Mucosa of descending colon (tissue), 3 donors: ENCODE measurements around the gene CDC42EP2. TPM values are rescaled to one million over a fixed set of nuclear protein-coding genes. Genes with fewer than 3 reads are reported as not detected.

Experiments used
- ATAC-seq: fragments of 200-7000 bp; cut with Tn5 transposase; one replicate; pipeline ENCODE4 v1.9.1; 2020; ENCODE audit warnings: mild to moderate bottlenecking, moderate library complexity
- DNase-seq, 3 donors: peaks; one replicate each; pipeline ENCODE4 v3.0.0-alpha.2; 2020
- H3K36me3 ChIP-seq: fragments of 200-600 bp; one replicate; pipeline ENCODE4 v1.8.0; 2021; ENCODE audit warnings: low read depth, mild to moderate bottlenecking
- H3K4me1 ChIP-seq: fragments of 200-600 bp; one replicate; pipeline ENCODE4 v1.8.0; 2021; ENCODE audit warnings: low read depth, mild to moderate bottlenecking
- H3K4me3 ChIP-seq: fragments of 200-600 bp; one replicate; pipeline ENCODE4 v1.8.0; 2021; ENCODE audit warnings: mild to moderate bottlenecking
- H3K9me3 ChIP-seq: fragments of 200-600 bp; one replicate; pipeline ENCODE4 v1.8.0; 2021; ENCODE audit warnings: mild to moderate bottlenecking
- CTCF ChIP-seq: fragments of 200-600 bp; IDR thresholded peaks from one replicate; pipeline ENCODE4 v1.8.0; 2022; ENCODE audit warnings: antibody characterized with exemption, mild to moderate bottlenecking
- intact Hi-C, 2 donors: fragments of 100-400 bp; cut with DNase I in 1 of 2; cut with micrococcal nuclease in 1 of 2; formaldehyde crosslinking; loops; one replicate each; pipeline versions ENCODE4 v1.11.0 to v1.11.1; 2022; cut with DNase I, micrococcal nuclease
- total RNA-seq, 3 donors: library from RNA; stranded (reverse); fragmentation: NEBNext Ultra II Directional in 2 of 3; extraction: Animal tissue kit (Norgen Biotek cat#: 25700) in 2 of 3; gene quantifications; one replicate each; pipeline versions ENCODE4 v1.2.1 to v1.2.4, GENCODE V29; 2021 to 2023
- donor health status: DM: no; HTN: no; CAD: no; lungs with moderate emphysema.
- donor health status: DM: no; HTN: no; CAD: no.
- donor health status: DM: no; HTN: yes; CAD: no.

The CDC42EP2 gene
- total RNA-seq, 3 donors from 2014 or later = 7.0 to 27.4 (median 11.6) TPM

- Histone ChIP-seq H3K4me3 (no peak overlapping the region), H3K9me3 (no peaks in the 10 kb centered on the region), H3K4me1 (no peaks in the 10 kb centered on the region), H3K36me3 (no peaks in the 10 kb centered on the region)
- peak in 2 of 3 donors; percentile 19 to 42 for DNase-seq
- ATAC-seq = peak; percentile 7
- intact Hi-C loops = no loop called here
- TF ChIP-seq CTCF = no peak
Observed at GRCh38 chr11:65362320-65362931, 47.8 kb downstream of the CDC42EP2 start.

- no peak for ATAC-seq
- no peaks in the 10 kb centered on the region for H3K36me3 ChIP-seq
- no peaks in the 10 kb centered on the region for H3K4me1 ChIP-seq
- H3K4me3 ChIP-seq = no peak overlapping the region
- no peak for TF ChIP-seq CTCF
- intact Hi-C loops = no loop called here
- peak in 1 of 3 donors; percentile 32 for DNase-seq
- H3K9me3 ChIP-seq = no peaks in the 10 kb centered on the region
Observed at GRCh38 chr11:65362966-65363365, 48.3 kb downstream of the CDC42EP2 start.

GRCh38 chr11:65363770-65364169, 49.1 kb downstream of the CDC42EP2 start:
- DNase-seq = no peak
- intact Hi-C loops = no loop called here

GRCh38 chr11:65366340-65366773, 51.7 kb downstream of the CDC42EP2 start:
- intact Hi-C loops = loop anchor here (5.0 kb wide), 1 partner anchor 146 kb away; no protein-coding TSS in a partner anchor
- H3K9me3 ChIP-seq = no peaks in the 10 kb centered on the region
- H3K4me1 ChIP-seq = no peaks in the 10 kb centered on the region
- DNase-seq (peak in 1 of 3 donors; percentile 51), ATAC-seq (peak; percentile 93)
- no peaks in the 10 kb centered on the region for H3K36me3 ChIP-seq
- no peak overlapping the region for H3K4me3 ChIP-seq
- TF ChIP-seq CTCF = peak; percentile 58

More at GRCh38 chr11:65363770-65364169, 49.1 kb downstream of the CDC42EP2 start:
- no peak for ATAC-seq
- H3K4me3 ChIP-seq = no peak overlapping the region
- no peaks in the 10 kb centered on the region for H3K4me1 ChIP-seq
- no peaks in the 10 kb centered on the region for H3K9me3 ChIP-seq
- H3K36me3 ChIP-seq = no peaks in the 10 kb centered on the region
- TF ChIP-seq CTCF = no peak

GRCh38 chr11:65370659-65371049, 56.0 kb downstream of the CDC42EP2 start:
- Histone ChIP-seq H3K4me3 (no peak overlapping the region), H3K36me3 (no peaks in the 10 kb centered on the region), H3K4me1 (no peaks in the 10 kb centered on the region), H3K9me3 (no peaks in the 10 kb centered on the region)
- TF ChIP-seq CTCF = no peak
- no peak for DNase-seq
- no peak for ATAC-seq
- intact Hi-C loops = no loop called here

Other genes starting within 250 kb of the CDC42EP2 start
- 10 to 100 TPM in 1 of 3 donors, 1 to 10 TPM in 2; 2.9 to 14.6 (median 4.8) TPM for gene CDCA5, start 230.8 kb upstream of the CDC42EP2 start, total RNA-seq
- gene ZFPL1, start 230.6 kb upstream of the CDC42EP2 start, total RNA-seq = 10 to 100 TPM; 36.3 to 50.6 (median 42.6) TPM
- 100 to 1,000 TPM; 149 to 200 (median 156) TPM for gene VPS51, start 218.7 kb upstream of the CDC42EP2 start, total RNA-seq
- gene TM7SF2, start 203.0 kb upstream of the CDC42EP2 start, total RNA-seq = 10 to 100 TPM; 13.1 to 25.7 (median 23.6) TPM
- 1 to 10 TPM; 5.1 to 8.3 (median 6.0) TPM for gene ZNHIT2, start 197.2 kb upstream of the CDC42EP2 start, total RNA-seq
- 100 to 1,000 TPM; 680 to 873 (median 705) TPM for gene FAU, start 192.7 kb upstream of the CDC42EP2 start, total RNA-seq
- 10 to 100 TPM; 42.6 to 48.5 (median 45.4) TPM for gene MRPL49, start 192.5 kb upstream of the CDC42EP2 start, total RNA-seq
- gene SYVN1, start 180.3 kb upstream of the CDC42EP2 start, total RNA-seq = 10 to 100 TPM; 59.7 to 62.2 (median 60.3) TPM
- not detected for gene SPDYC, start 144.6 kb upstream of the CDC42EP2 start, total RNA-seq
- gene CAPN1, start 132.9 kb upstream of the CDC42EP2 start, total RNA-seq = 100 to 1,000 TPM; 211 to 389 (median 271) TPM
- 10 to 100 TPM in 2 of 3 donors, 1 to 10 TPM in 1; 8.9 to 14.4 (median 11.4) TPM for gene POLA2, start 52.9 kb upstream of the CDC42EP2 start, total RNA-seq
- gene DPF2, start 19.0 kb downstream of the CDC42EP2 start, total RNA-seq = 10 to 100 TPM; 32.8 to 62.9 (median 35.5) TPM
- gene TIGD3, start 39.9 kb downstream of the CDC42EP2 start, total RNA-seq = under 1 TPM in 2 of 3 donors, not detected in 1; 0.14 to 0.53 TPM
- gene SLC25A45, start 67.8 kb downstream of the CDC42EP2 start, total RNA-seq = 10 to 100 TPM in 2 of 3 donors, 1 to 10 TPM in 1; 8.0 to 10.5 (median 10.1) TPM
- 10 to 100 TPM; 27.1 to 44.1 (median 42.3) TPM for gene FRMD8, start 71.8 kb downstream of the CDC42EP2 start, total RNA-seq
- gene NEAT1, start 107.9 kb downstream of the CDC42EP2 start, total RNA-seq = 1,000 to 10,000 TPM; 1,133 to 1,409 (median 1,237) TPM
- gene MALAT1, start 184.2 kb downstream of the CDC42EP2 start, total RNA-seq = over 10,000 TPM; 10,779 to 14,350 (median 11,224) TPM
- 10 to 100 TPM; 60.1 to 77.4 (median 60.3) TPM for gene SCYL1, start 210.2 kb downstream of the CDC42EP2 start, total RNA-seq
- gene LTBP3, start 243.5 kb downstream of the CDC42EP2 start, total RNA-seq = 100 to 1,000 TPM in 1 of 3 donors, 10 to 100 TPM in 2; 22.6 to 133 (median 36.7) TPM